Hepatocyte (in vitro differentiated cells): ENCODE results near the gene SMIM1. TPM values are rescaled to one million over a fixed set of nuclear protein-coding genes. Genes with fewer than 3 reads are reported as not detected.
A peak's percentile ranks its signal among the peaks of the same experiment; 100 is the strongest.

Experiments
- DNase-seq: peaks from one replicate; pipeline ENCODE4 v3.0.0-alpha.2; 2016; ENCODE audit warnings: low spot score
- H2AFZ ChIP-seq: fragments of 200-600 bp; sonication (generic); 2 replicates; pipeline ENCODE4 v1.6.0; 2016; ENCODE audit warnings: antibody characterized with exemption, mild to moderate bottlenecking
- H3K27ac ChIP-seq: fragments of 200-600 bp; sonication (generic); 2 replicates; pipeline ENCODE4 v1.5.1; 2016; ENCODE audit warnings: mild to moderate bottlenecking
- H3K27me3 ChIP-seq: fragments of 200-600 bp; sonication (generic); 2 replicates; pipeline ENCODE4 v1.6.1; 2016
- H3K36me3 ChIP-seq: fragments of 200-600 bp; sonication (generic); replicated peaks from 2 replicates; pipeline ENCODE4 v1.5.1; 2016; ENCODE audit warnings: low read depth; ENCODE audit not compliant: insufficient read depth
- H3K4me1 ChIP-seq: fragments of 200-600 bp; sonication (generic); 2 replicates; pipeline ENCODE4 v1.5.1; 2016; ENCODE audit warnings: mild to moderate bottlenecking, moderate library complexity; ENCODE audit not compliant: insufficient read depth
- H3K4me2 ChIP-seq: fragments of 200-600 bp; sonication (generic); 2 replicates; pipeline ENCODE4 v1.6.0; 2016
- H3K4me3 ChIP-seq: fragments of 200-600 bp; sonication (generic); 2 replicates; pipeline ENCODE4 v1.5.1; 2016; ENCODE audit warnings: mild to moderate bottlenecking
- H3K79me2 ChIP-seq: fragments of 200-600 bp; sonication (generic); 2 replicates; pipeline ENCODE4 v1.6.0; 2017; ENCODE audit warnings: mild to moderate bottlenecking
- H3K9me2 ChIP-seq: fragments of 200-600 bp; sonication (generic); replicated peaks from 2 replicates; pipeline ENCODE4 v1.6.0; 2017; ENCODE audit warnings: mild to moderate bottlenecking; ENCODE audit not compliant: insufficient read depth
- H3K9me3 ChIP-seq: fragments of 200-600 bp; sonication (generic); 2 replicates; pipeline ENCODE4 v1.5.1; 2016; ENCODE audit warnings: low read depth, mild to moderate bottlenecking
- H4K20me1 ChIP-seq: fragments of 200-600 bp; sonication (generic); 2 replicates; pipeline ENCODE4 v1.6.0; 2016; ENCODE audit warnings: mild to moderate bottlenecking; ENCODE audit not compliant: insufficient read depth, poor library complexity, severe bottlenecking
- CTCF ChIP-seq: fragments of 200-600 bp; sonication (generic); IDR thresholded peaks from 2 replicates; pipeline ENCODE4 v1.5.1; 2016; ENCODE audit warnings: antibody characterized with exemption, mild to moderate bottlenecking; ENCODE audit not compliant: poor library complexity
- EZH2 ChIP-seq: fragments of 200-600 bp; sonication (generic); IDR thresholded peaks from 2 replicates; pipeline ENCODE4 v1.6.1; 2016; ENCODE audit warnings: antibody characterized with exemption, mild to moderate bottlenecking, borderline replicate concordance
- EZH2phosphoT487 ChIP-seq: fragments of 200-600 bp; sonication (generic); IDR thresholded peaks from one replicate; pipeline ENCODE4 v1.6.1; 2018; ENCODE audit warnings: antibody characterized with exemption, mild to moderate bottlenecking, low read depth, moderate library complexity; ENCODE audit not compliant: unreplicated experiment, severe bottlenecking
- WGBS: methylation state at CpG from one replicate; pipeline ENCODE4 v1.1.6; 2016; ENCODE audit warnings: low lambda C conversion rate; ENCODE audit errors: missing lambda C conversion rate; 5-methylcytosine and 5-hydroxymethylcytosine counted together
- polyA plus RNA-seq: library from polyadenylated mRNA; unstranded; fragments of >200 nt; fragmentation: Nextera tagmentation; extraction: Ambion mirVana; gene quantifications from 2 replicates; pipeline ENCODE4 v1.2.1, GENCODE V29; 2016
- total RNA-seq: library from RNA; depleted of rRNA; stranded (reverse); fragments of >200 nt; gene quantifications from 2 replicates; pipeline ENCODE4 v1.2.3, GENCODE V29; 2014

The SMIM1 gene
- total and polyA plus RNA-seq, 2 experiments from 2014 or later, result 21.0 to 118 TPM

- H3K4me2 ChIP-seq, result no peak overlapping the region
These were observed 47.2 kb upstream of the SMIM1 start for GRCh38 chr1:3725366-3725765.

GRCh38 chr1:3727042-3727824, 45.3 kb upstream of the SMIM1 start:
- no peaks in the 10 kb centered on the region for H4K20me1 ChIP-seq
- no peak overlapping the region for H3K27ac ChIP-seq
- H3K4me2 ChIP-seq, result no peak overlapping the region
- H3K4me1 ChIP-seq, result no peaks in the 10 kb centered on the region
- peak; percentile 43 for TF ChIP-seq CTCF
- TF ChIP-seq EZH2, result no peak
- TF ChIP-seq EZH2phosphoT487, result no peak
- WGBS, result 61% methylated on average over 32 of the region's 37 CpGs
- H3K9me2 ChIP-seq, result no peaks in the 10 kb centered on the region
- no peaks in the 10 kb centered on the region for H3K27me3 ChIP-seq
- no peak overlapping the region for H2AFZ ChIP-seq
- no peaks in the 10 kb centered on the region for H3K9me3 ChIP-seq
- no peaks in the 10 kb centered on the region for H3K36me3 ChIP-seq
- no peaks in the 10 kb centered on the region for H3K79me2 ChIP-seq
- peak; percentile 59 for DNase-seq
- no peak overlapping the region for H3K4me3 ChIP-seq

More at GRCh38 chr1:3725366-3725765, 47.2 kb upstream of the SMIM1 start:
- no peak overlapping the region for H3K27ac ChIP-seq
- no peaks in the 10 kb centered on the region for H3K9me2 ChIP-seq
- no peak for DNase-seq
- H3K79me2 ChIP-seq, result no peaks in the 10 kb centered on the region
- no peaks in the 10 kb centered on the region for H3K4me1 ChIP-seq
- no peaks in the 10 kb centered on the region for H3K27me3 ChIP-seq
- WGBS, result no CpG with 5 or more reads among the region's 2 CpGs
- TF ChIP-seq EZH2phosphoT487 (no peak), CTCF (no peak)
- no peak overlapping the region for H3K4me3 ChIP-seq
- H3K9me3 ChIP-seq, result no peaks in the 10 kb centered on the region
- no peaks in the 10 kb centered on the region for H3K36me3 ChIP-seq
- H4K20me1 ChIP-seq, result no peaks in the 10 kb centered on the region
- H2AFZ ChIP-seq, result no peak overlapping the region

GRCh38 chr1:3727825-3728776, 44.4 kb upstream of the SMIM1 start:
- Histone ChIP-seq H3K9me2 (no peaks in the 10 kb centered on the region), H2AFZ (no peak overlapping the region), H3K9me3 (no peaks in the 10 kb centered on the region), H3K27ac (no peak overlapping the region), H3K36me3 (no peaks in the 10 kb centered on the region), H3K27me3 (no peaks in the 10 kb centered on the region), H3K4me2 (no peak overlapping the region), H3K79me2 (no peaks in the 10 kb centered on the region), H3K4me3 (no peak overlapping the region), H3K4me1 (no peaks in the 10 kb centered on the region), H4K20me1 (no peaks in the 10 kb centered on the region)
- WGBS, result 88% methylated on average over 28 of the region's 31 CpGs
- no peak for DNase-seq
- no peak for TF ChIP-seq CTCF
- TF ChIP-seq EZH2phosphoT487, result no peak
- no peak for TF ChIP-seq EZH2
